Retinal pigment epithelial cell (primary cell): ENCODE data around the gene PHACTR3.

Source experiments
- DNase-seq: peaks from one replicate; pipeline ENCODE4 v3.0.0-alpha.2; 2010; ENCODE audit warnings: low read depth
- H3K4me3 ChIP-seq: 2 replicates; pipeline ENCODE4 v1.5.1; 2011; ENCODE audit warnings: mild to moderate bottlenecking, low read length, control low read depth, moderate library complexity
- TF ChIP-seq, protein P1 (sequence below): conservative IDR thresholded peaks from 2 replicates; pipeline ENCODE4 v1.5.1; 2011; ENCODE audit warnings: low read depth, low read length, control low read depth, inconsistent platforms

The PHACTR3 gene

DNA sequence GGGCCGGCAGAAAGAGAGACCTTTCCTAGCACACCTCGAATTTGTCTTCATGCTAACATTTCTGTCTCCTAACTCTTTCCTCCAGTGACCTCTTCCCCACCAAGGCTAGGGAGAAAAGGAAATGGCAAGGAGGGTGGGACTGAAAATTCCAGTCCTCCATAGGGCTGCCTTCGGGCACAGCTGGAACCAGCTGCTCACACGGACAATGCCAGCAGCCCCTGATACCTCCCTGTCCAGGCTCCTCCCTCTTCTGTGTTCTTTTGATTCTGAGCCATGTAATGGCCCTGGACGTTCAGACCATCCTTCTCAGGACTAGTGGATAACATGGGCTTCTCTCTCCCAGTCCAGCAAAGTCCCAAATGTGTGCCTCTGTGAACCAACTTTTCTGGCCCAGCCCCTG, 29.1 kb upstream of the PHACTR3 start:
- H3K4me3 ChIP-seq, result no peak overlapping the region
- TF ChIP-seq, protein P1, sequence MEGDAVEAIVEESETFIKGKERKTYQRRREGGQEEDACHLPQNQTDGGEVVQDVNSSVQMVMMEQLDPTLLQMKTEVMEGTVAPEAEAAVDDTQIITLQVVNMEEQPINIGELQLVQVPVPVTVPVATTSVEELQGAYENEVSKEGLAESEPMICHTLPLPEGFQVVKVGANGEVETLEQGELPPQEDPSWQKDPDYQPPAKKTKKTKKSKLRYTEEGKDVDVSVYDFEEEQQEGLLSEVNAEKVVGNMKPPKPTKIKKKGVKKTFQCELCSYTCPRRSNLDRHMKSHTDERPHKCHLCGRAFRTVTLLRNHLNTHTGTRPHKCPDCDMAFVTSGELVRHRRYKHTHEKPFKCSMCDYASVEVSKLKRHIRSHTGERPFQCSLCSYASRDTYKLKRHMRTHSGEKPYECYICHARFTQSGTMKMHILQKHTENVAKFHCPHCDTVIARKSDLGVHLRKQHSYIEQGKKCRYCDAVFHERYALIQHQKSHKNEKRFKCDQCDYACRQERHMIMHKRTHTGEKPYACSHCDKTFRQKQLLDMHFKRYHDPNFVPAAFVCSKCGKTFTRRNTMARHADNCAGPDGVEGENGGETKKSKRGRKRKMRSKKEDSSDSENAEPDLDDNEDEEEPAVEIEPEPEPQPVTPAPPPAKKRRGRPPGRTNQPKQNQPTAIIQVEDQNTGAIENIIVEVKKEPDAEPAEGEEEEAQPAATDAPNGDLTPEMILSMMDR, result no peak
- no peak for DNase-seq

- TF ChIP-seq, protein P1, result no peak
- no peak for DNase-seq
- H3K4me3 ChIP-seq, result no peak overlapping the region
Measured at GRCh38 chr20:59575653-59576052, 28.7 kb upstream of the PHACTR3 start.

GRCh38 chr20:59576216-59576953, 28.0 kb upstream of the PHACTR3 start:
- TF ChIP-seq, protein P1, result no peak
- H3K4me3 ChIP-seq, result no peak overlapping the region
- DNase-seq, result no peak

DNA sequence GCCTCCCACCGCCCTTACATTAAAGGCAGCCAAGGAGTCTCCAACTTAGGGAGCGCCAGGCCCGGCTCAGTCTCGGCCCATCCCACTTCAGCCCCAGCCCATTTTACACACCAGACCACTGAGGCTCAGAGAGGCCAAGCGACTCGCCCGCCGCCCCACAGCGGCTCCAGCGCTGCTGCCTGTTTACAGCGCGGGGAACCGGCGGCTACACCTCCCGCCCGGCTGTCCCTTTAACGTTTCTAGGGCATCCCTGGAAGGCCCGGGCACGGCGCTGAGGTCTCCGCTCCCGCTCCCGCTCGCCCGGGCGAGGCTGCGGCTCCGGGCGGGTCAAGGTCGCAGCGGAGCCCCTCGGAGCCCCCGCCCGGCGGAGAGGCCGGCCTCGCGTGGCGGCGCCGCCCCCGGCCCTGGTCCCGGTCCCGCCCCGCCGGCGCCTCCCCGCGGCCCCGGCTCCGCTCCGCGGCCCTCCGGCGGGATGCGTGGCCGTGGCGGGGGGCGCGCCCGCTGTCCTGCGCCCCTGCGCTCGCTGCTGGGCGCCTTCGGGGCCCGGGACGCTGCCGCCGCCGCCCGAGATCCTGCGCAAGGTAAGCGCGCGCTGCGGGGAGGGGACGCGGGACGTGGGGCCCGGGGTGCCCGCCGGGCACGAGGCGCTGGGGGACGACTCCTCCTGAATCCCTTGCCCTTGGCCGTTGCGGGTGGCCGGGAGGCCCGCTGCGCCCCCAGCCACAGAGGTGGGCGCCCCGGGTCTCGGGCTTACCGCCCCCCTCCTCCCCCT, 27.1 kb upstream of the PHACTR3 start:
- TF ChIP-seq, protein P1, result no peak
- DNase-seq, result no peak

GRCh38 chr20:59577809-59578435, 26.4 kb upstream of the PHACTR3 start:
- no peak for DNase-seq
- TF ChIP-seq, protein P1, result no peak
- H3K4me3 ChIP-seq, result no peak overlapping the region

More for the DNA sequence above, 27.1 kb upstream of the PHACTR3 start:
- no peak overlapping the region for H3K4me3 ChIP-seq

- DNase-seq, result no peak
- no peak overlapping the region for H3K4me3 ChIP-seq
- TF ChIP-seq, protein P1, result no peak
Measured at GRCh38 chr20:59578436-59579403, 25.6 kb upstream of the PHACTR3 start.
